Forelimb muscle (tissue), 1 donor: ENCODE measurements around the gene GSE1. TPM values are rescaled to one million over a fixed set of nuclear protein-coding genes. Genes with fewer than 3 reads are reported as not detected.

ENCODE experiments used
- DNase-seq: peaks from one replicate; pipeline ENCODE4 v3.0.0-alpha.2; 2013; ENCODE audit warnings: low read depth
- polyA plus RNA-seq: library from polyadenylated mRNA; unstranded; fragments of 120-200 nt; gene quantifications from one replicate; pipeline ENCODE4 v1.2.1, GENCODE V29; 2013; ENCODE audit not compliant: insufficient read length

The GSE1 gene
- polyA plus RNA-seq, 1 donor = 52.6 TPM

GRCh38 chr16:85573696-85574641, 39.2 kb upstream of the GSE1 start:
- no peak for DNase-seq

- no peak for DNase-seq
These were observed 38.2 kb upstream of the GSE1 start for GRCh38 chr16:85574672-85575475.

- no peak for DNase-seq
These were observed 37.2 kb upstream of the GSE1 start for GRCh38 chr16:85575920-85576319.

- DNase-seq = no peak
These were observed 36.2 kb upstream of the GSE1 start for GRCh38 chr16:85576944-85577343.

GRCh38 chr16:85577899-85578598, 35.1 kb upstream of the GSE1 start:
- DNase-seq = no peak

- DNase-seq = no peak
These were observed 34.5 kb upstream of the GSE1 start for GRCh38 chr16:85578599-85578948.

GRCh38 chr16:85579191-85579590, 33.9 kb upstream of the GSE1 start:
- no peak for DNase-seq

GRCh38 chr16:85579923-85580580, 33.1 kb upstream of the GSE1 start:
- DNase-seq = no peak

- no peak for DNase-seq
These were observed 32.4 kb upstream of the GSE1 start for GRCh38 chr16:85580684-85581083.

GRCh38 chr16:85582229-85582991, 30.7 kb upstream of the GSE1 start:
- DNase-seq = no peak

GRCh38 chr16:85583491-85584181, 29.5 kb upstream of the GSE1 start:
- DNase-seq = no peak

GRCh38 chr16:85584267-85584666, 28.9 kb upstream of the GSE1 start:
- no peak for DNase-seq

GRCh38 chr16:85584819-85585282, 28.3 kb upstream of the GSE1 start:
- no peak for DNase-seq

- no peak for DNase-seq
These were observed 27.4 kb upstream of the GSE1 start for GRCh38 chr16:85585711-85586110.

- no peak for DNase-seq
These were observed 26.6 kb upstream of the GSE1 start for GRCh38 chr16:85586380-85587104.

GRCh38 chr16:85587762-85588556, 25.2 kb upstream of the GSE1 start:
- no peak for DNase-seq

GRCh38 chr16:85588562-85589503, 24.3 kb upstream of the GSE1 start:
- no peak for DNase-seq
